CD14-positive monocyte (primary cell): ENCODE results near the gene CCL5. TPM values are rescaled to one million over a fixed set of nuclear protein-coding genes. Genes with fewer than 3 reads are reported as not detected.

Experiments used
- DNase-seq, 3 donors: peaks; one replicate each; pipeline ENCODE4 v3.0.0-alpha.2; 2011 to 2022
- H2AFZ ChIP-seq: 2 replicates; pipeline ENCODE4 v1.6.0; 2012; ENCODE audit warnings: mild to moderate bottlenecking, low read depth, low read length, inconsistent platforms; ENCODE audit not compliant: insufficient read depth, poor library complexity, severe bottlenecking
- H3K27ac ChIP-seq, 2 donors: 1 replicate in 1 of 2; 2 replicates in 1 of 2; pipeline ENCODE4 v1.5.1; 2012 to 2013; ENCODE audit warnings: low read length in 2 of 2, control low read depth in 1 of 2, inconsistent platforms in 1 of 2, low read depth in 1 of 2, mild to moderate bottlenecking in 1 of 2
- H3K27me3 ChIP-seq, 2 donors: one replicate each; pipeline versions ENCODE4 v1.6.0 to v1.6.1; 2011 to 2013; ENCODE audit warnings: low read length in 2 of 2; ENCODE audit not compliant: control insufficient read depth in 2 of 2, insufficient read depth in 2 of 2
- H3K36me3 ChIP-seq, 2 donors: replicated peaks in 1 of 2; 1 replicate in 1 of 2; 2 replicates in 1 of 2; pipeline versions ENCODE4 v1.5.1 to v1.6.1; 2012 to 2013; ENCODE audit warnings: low read length in 2 of 2, control low read depth in 1 of 2, inconsistent platforms in 1 of 2, mild to moderate bottlenecking in 1 of 2; ENCODE audit not compliant: insufficient read depth in 2 of 2, control insufficient read depth in 1 of 2
- H3K4me1 ChIP-seq, 2 donors: 1 replicate in 1 of 2; 2 replicates in 1 of 2; pipeline versions ENCODE4 v1.5.1 to v1.6.1; 2012 to 2013; ENCODE audit warnings: low read length in 2 of 2, control low read depth in 1 of 2, inconsistent platforms in 1 of 2, mild to moderate bottlenecking in 1 of 2, moderate library complexity in 1 of 2; ENCODE audit not compliant: insufficient read depth in 2 of 2, control insufficient read depth in 1 of 2
- H3K4me2 ChIP-seq: replicated peaks from 2 replicates; pipeline ENCODE3; 2012; ENCODE audit warnings: low read length, moderate library complexity, mild to moderate bottlenecking; ENCODE audit not compliant: poor library complexity, severe bottlenecking; ENCODE audit errors: extremely low read depth
- H3K4me3 ChIP-seq, 3 experiments: fragments of 200-600 bp in 1 of 3; sonication (generic) in 1 of 3; replicated peaks in 1 of 3; 1 replicate in 2 of 3; 2 replicates in 1 of 3; pipeline ENCODE4 v1.5.1; 2011 to 2013; ENCODE audit warnings: low read length in 3 of 3, mild to moderate bottlenecking in 3 of 3, control low read depth in 2 of 3, low read depth in 2 of 3, inconsistent platforms in 1 of 3, moderate library complexity in 1 of 3
- H3K79me2 ChIP-seq: 2 replicates; pipeline ENCODE4 v1.6.0; 2012; ENCODE audit warnings: mild to moderate bottlenecking, control low read depth, inconsistent platforms, low read length, moderate library complexity; ENCODE audit not compliant: insufficient read depth
- H3K9ac ChIP-seq: 2 replicates; pipeline ENCODE4 v1.6.0; 2017; ENCODE audit warnings: low read length, mild to moderate bottlenecking; ENCODE audit not compliant: insufficient read depth, poor library complexity, severe bottlenecking
- H3K9me3 ChIP-seq, 2 donors: replicated peaks in 1 of 2; 1 replicate in 1 of 2; 2 replicates in 1 of 2; pipeline versions ENCODE4 v1.5.1 to v1.6.1; 2012 to 2013; ENCODE audit warnings: low read length in 2 of 2, control low read depth in 1 of 2; ENCODE audit not compliant: control insufficient read depth in 1 of 2, insufficient read depth in 1 of 2
- H4K20me1 ChIP-seq: 2 replicates; pipeline ENCODE4 v1.6.0; 2012; ENCODE audit warnings: mild to moderate bottlenecking, low read length, control low read depth, moderate library complexity; ENCODE audit not compliant: insufficient read depth
- H3K27ac Mint-ChIP-seq, 7 donors: one replicate each; pipeline ENCODE4 v1.8.0; 2020; ENCODE audit warnings: mild to moderate bottlenecking in 7 of 7, mixed read lengths in 7 of 7, moderate library complexity in 6 of 7, inconsistent platforms in 2 of 7
- H3K27me3 Mint-ChIP-seq, 3 donors: one replicate each; pipeline ENCODE4 v1.8.0; 2021 to 2022; ENCODE audit warnings: low read depth in 3 of 3, mild to moderate bottlenecking in 3 of 3, mixed read lengths in 3 of 3, moderate library complexity in 3 of 3, inconsistent platforms in 1 of 3
- H3K36me3 Mint-ChIP-seq, 2 donors: one replicate each; pipeline ENCODE4 v1.8.0; 2020; ENCODE audit warnings: mixed read lengths in 2 of 2, inconsistent platforms in 1 of 2, mild to moderate bottlenecking in 1 of 2
- H3K4me1 Mint-ChIP-seq: one replicate; pipeline ENCODE4 v1.8.0; 2020; ENCODE audit warnings: mild to moderate bottlenecking, mixed read lengths
- H3K4me3 Mint-ChIP-seq, 2 donors: one replicate each; pipeline ENCODE4 v1.8.0; 2020; ENCODE audit warnings: mild to moderate bottlenecking in 2 of 2, mixed read lengths in 2 of 2, moderate library complexity in 1 of 2
- H3K9me3 Mint-ChIP-seq, 7 donors: one replicate each; pipeline ENCODE4 v1.8.0; 2020 to 2022; ENCODE audit warnings: mixed read lengths in 7 of 7, mild to moderate bottlenecking in 6 of 7, moderate library complexity in 6 of 7, inconsistent platforms in 2 of 7
- CTCF ChIP-seq: fragments of 200-600 bp; IDR thresholded peaks from one replicate; pipeline ENCODE4 v1.8.0; 2022; ENCODE audit warnings: antibody characterized with exemption, mild to moderate bottlenecking
- WGBS: methylation state at CpG from one replicate; pipeline ENCODE4 v1.1.5; 2013; ENCODE audit warnings: missing lambda C conversion rate; ENCODE audit not compliant: insufficient coverage; 5-methylcytosine and 5-hydroxymethylcytosine counted together
- intact Hi-C, 2 donors: fragments of 100-400 bp; cut with micrococcal nuclease; formaldehyde crosslinking; loops; one replicate each; pipeline versions ENCODE4 v1.15.0 to v1.15.1; 2023
- polyA plus RNA-seq, 3 donors: library from polyadenylated mRNA; depleted of rRNA in 1 of 3; unstranded in 2 of 3; stranded (reverse) in 1 of 3; fragments of 300-500 nt in 2 of 3; fragments of >200 nt in 1 of 3; fragmentation: Illumina TruSeq in 2 of 3; gene quantifications; 1 replicate in 2 of 3; 2 replicates in 1 of 3; pipeline ENCODE4 v1.2.3, GENCODE V29; 2012 to 2021

The CCL5 gene
- polyA plus RNA-seq, 3 donors = 0.95 to 6.8 (median 2.8) TPM

- H3K4me2 ChIP-seq = no peak overlapping the region
- no peaks in the 10 kb centered on the region for H3K4me1 ChIP-seq
- DNase-seq = no peak
- no peak overlapping the region for H3K9ac ChIP-seq
- H4K20me1 ChIP-seq = peaks cover 16% of the 10 kb centered on the region
- 80% methylated on average over 1 of the region's 2 CpGs for WGBS
- H3K27me3 ChIP-seq = no peaks in the 10 kb centered on the region
- Mint-ChIP-seq H3K9me3 (no peaks in the 10 kb centered on the region), H3K4me3 (no peak overlapping the region), H3K36me3 (peaks cover 79 to 94% of the 10 kb centered on the region in 2 donors), H3K27me3 (peaks cover 0 to 2% (median 1%) of the 10 kb centered on the region in 3 donors), H3K27ac (no peak overlapping the region), H3K4me1 (no peaks in the 10 kb centered on the region)
- TF ChIP-seq CTCF = no peak
- no peaks in the 10 kb centered on the region for H3K79me2 ChIP-seq
- intact Hi-C loops = no loop called here
- H3K4me3 ChIP-seq = no peak overlapping the region
- no peaks in the 10 kb centered on the region for H3K9me3 ChIP-seq
- no peak overlapping the region for H2AFZ ChIP-seq
- H3K36me3 ChIP-seq = peaks cover 84 to 99% of the 10 kb centered on the region in 2 donors
- no peak overlapping the region for H3K27ac ChIP-seq
Measured at GRCh38 chr17:35843698-35844097, 36.5 kb downstream of the CCL5 start.

GRCh38 chr17:35842239-35842638 lies 37.9 kb downstream of the CCL5 start:
- Mint-ChIP-seq H3K4me1 (no peaks in the 10 kb centered on the region), H3K27me3 (peaks cover 0 to 2% (median 1%) of the 10 kb centered on the region in 3 donors), H3K4me3 (no peak overlapping the region), H3K36me3 (peaks cover 74 to 94% of the 10 kb centered on the region in 2 donors), H3K9me3 (no peaks in the 10 kb centered on the region), H3K27ac (no peak overlapping the region)
- Histone ChIP-seq H2AFZ (no peak overlapping the region), H3K9ac (no peak overlapping the region), H3K27me3 (no peaks in the 10 kb centered on the region), H3K4me1 (no peaks in the 10 kb centered on the region), H3K79me2 (no peaks in the 10 kb centered on the region), H4K20me1 (peaks cover 16% of the 10 kb centered on the region), H3K9me3 (no peaks in the 10 kb centered on the region), H3K4me2 (no peak overlapping the region), H3K4me3 (no peak overlapping the region), H3K27ac (no peak overlapping the region), H3K36me3 (peaks cover 90 to 99% of the 10 kb centered on the region in 2 donors)
- no peak for TF ChIP-seq CTCF
- intact Hi-C loops = no loop called here
- DNase-seq = no peak
- no CpG with 5 or more reads among the region's 5 CpGs for WGBS
